ENCODE data around the gene WBP1L.
"Not testable (repeated sequence)": the region's sequence is repeated elsewhere in the genome, so short reads cannot be mapped to it uniquely, and the experiment has no call there.

Gene WBP1L

DNA sequence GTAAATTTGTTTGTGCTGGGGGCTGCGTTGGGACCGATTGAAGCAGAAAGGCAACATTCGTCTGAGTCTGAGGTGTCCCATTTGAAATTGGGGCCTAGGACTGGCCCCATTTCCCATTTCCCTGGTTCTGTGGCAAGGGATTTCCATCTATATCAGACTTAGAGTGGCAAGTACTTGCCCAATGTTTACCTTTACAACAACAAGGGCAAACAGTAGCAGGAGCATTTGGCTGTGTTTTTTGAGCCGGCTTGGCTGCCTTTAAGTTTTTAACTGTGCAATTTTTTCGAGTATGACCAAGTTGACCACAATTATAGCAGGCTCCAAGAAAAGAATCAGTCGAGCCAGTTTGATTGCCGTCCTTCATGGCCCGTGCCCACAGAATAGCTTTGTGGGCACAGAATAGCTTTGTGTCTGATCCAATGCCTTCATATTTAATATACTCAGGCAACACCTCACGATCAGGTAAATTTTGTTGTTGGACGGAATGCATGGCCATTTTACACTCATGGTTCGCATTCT is 98.1 kb downstream of the WBP1L start:
- no peaks in the 10 kb centered on the region for H3K4me1 ChIP-seq (ENCODE audit: insufficient read depth, low read length)
- no peaks in the 10 kb centered on the region; the same call in 1 of the 2 replicates for H3K9me3 ChIP-seq (ENCODE audit: insufficient read depth, low read depth, low read length)
- no peak overlapping the region for H3K4me3 ChIP-seq (ENCODE audit: low read length)
- no peak overlapping the region for H3K27ac ChIP-seq (ENCODE audit: low read length)
- no peak overlapping the region for H3K9ac ChIP-seq (ENCODE audit: low read depth, low read length)
- no peaks in the 10 kb centered on the region for H3K36me3 ChIP-seq (ENCODE audit: insufficient read depth, low read depth, low read length)
- H3K27me3 ChIP-seq (ENCODE audit: insufficient read depth, low read length): no peaks in the 10 kb centered on the region

DNA sequence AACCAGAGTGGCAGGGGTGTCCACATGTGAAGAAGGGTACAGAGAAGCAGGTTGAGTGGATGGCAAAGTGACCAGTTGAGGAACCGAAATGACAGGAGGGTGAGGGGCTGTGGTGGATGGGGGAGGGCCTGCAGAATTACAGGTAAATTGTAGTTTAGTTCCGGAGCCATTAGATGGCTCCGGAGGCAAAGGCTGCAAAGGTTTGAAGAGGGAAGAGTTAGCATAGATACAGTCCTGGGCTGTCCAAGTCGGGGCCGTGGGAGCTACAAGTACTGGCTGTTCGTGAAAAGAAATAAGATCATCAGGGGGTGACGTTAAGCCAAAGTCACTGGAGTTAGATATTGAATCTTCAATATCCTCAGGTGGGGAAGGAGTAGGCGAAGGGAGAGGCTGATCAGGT is 99.4 kb downstream of the WBP1L start:
- H3K36me3 ChIP-seq (ENCODE audit: insufficient read depth, low read depth, low read length); H3K9me3 ChIP-seq (ENCODE audit: insufficient read depth, low read depth, low read length); H3K27me3 ChIP-seq (ENCODE audit: insufficient read depth, low read length); H3K4me3 ChIP-seq (ENCODE audit: low read length); H3K4me1 ChIP-seq (ENCODE audit: insufficient read depth, low read length); H3K9ac ChIP-seq (ENCODE audit: low read depth, low read length); H3K27ac ChIP-seq (ENCODE audit: low read length): not testable (repeated sequence)

GRCh38 chr10:102844190-102844776 is 100.5 kb downstream of the WBP1L start:
- not testable (repeated sequence) for H3K27me3 ChIP-seq (ENCODE audit: insufficient read depth, low read length); H3K9ac ChIP-seq (ENCODE audit: low read depth, low read length); H3K9me3 ChIP-seq (ENCODE audit: insufficient read depth, low read depth, low read length); H3K27ac ChIP-seq (ENCODE audit: low read length); H3K36me3 ChIP-seq (ENCODE audit: insufficient read depth, low read depth, low read length); H3K4me1 ChIP-seq (ENCODE audit: insufficient read depth, low read length); H3K4me3 ChIP-seq (ENCODE audit: low read length)

DNA sequence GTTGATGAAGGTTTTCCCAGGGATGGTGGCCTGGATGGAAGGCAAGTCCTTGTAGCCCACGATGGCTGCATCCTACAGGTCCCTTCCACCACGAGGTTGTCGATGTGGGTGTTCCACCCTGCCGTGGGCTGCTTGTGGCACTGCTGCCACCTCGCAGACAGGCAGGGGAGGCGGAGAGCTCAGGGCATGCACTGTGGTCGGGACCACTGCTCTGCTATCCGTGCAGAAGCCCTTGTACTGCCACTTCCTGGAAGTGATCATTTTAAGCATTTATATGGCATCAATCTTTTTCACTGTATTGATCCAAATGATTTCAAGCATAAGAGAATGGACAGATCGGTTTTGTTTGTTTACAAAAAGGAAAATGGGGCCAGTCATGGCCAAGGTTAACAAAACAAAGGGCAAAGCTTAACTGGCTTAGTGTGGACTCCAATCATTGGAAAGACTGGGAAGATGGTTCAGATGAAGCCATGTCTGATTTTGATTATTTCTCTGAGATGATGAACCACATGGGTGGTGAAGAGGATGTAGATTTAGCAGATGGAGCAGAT is 101.7 kb downstream of the WBP1L start:
- Histone ChIP-seq H3K27me3 (ENCODE audit: insufficient read depth, low read length) (no peaks in the 10 kb centered on the region), H3K9ac (ENCODE audit: low read depth, low read length) (no peak overlapping the region), H3K4me3 (ENCODE audit: low read length) (no peak overlapping the region), H3K27ac (ENCODE audit: low read length) (no peak overlapping the region), H3K36me3 (ENCODE audit: insufficient read depth, low read depth, low read length) (no peaks in the 10 kb centered on the region), H3K9me3 (ENCODE audit: insufficient read depth, low read depth, low read length) (no peaks in the 10 kb centered on the region; the same call in 1 of the 2 replicates), H3K4me1 (ENCODE audit: insufficient read depth, low read length) (no peaks in the 10 kb centered on the region)

DNA sequence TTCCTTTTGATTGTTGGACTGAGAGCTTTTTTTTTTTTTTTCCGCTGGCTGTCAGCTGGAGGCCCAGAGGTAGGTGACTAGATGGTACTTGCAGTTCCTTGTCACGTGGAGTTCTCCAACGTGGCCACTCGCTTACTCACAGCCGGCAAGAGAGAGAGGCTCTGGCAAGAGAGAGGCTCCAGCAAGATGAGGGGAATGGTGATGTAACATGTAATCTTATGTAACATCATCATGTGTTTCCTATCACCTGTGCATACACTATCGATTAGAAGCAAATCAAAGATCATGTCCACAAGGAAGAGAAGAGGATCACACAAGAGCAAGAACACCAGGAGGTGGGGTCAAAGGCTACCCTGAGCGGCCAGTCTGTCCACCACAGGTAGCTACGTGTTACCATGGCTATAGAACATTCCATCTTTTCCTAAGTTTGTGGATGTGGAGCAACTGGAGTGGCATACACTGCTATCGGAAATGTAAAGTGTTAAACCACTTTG is 106.3 kb downstream of the WBP1L start:
- Histone ChIP-seq H3K4me1 (ENCODE audit: insufficient read depth, low read length) (no peaks in the 10 kb centered on the region), H3K9ac (ENCODE audit: low read depth, low read length) (no peak overlapping the region), H3K4me3 (ENCODE audit: low read length) (no peak overlapping the region), H3K9me3 (ENCODE audit: insufficient read depth, low read depth, low read length) (no peaks in the 10 kb centered on the region; the same call in 1 of the 2 replicates), H3K36me3 (ENCODE audit: insufficient read depth, low read depth, low read length) (no peaks in the 10 kb centered on the region), H3K27ac (ENCODE audit: low read length) (no peak overlapping the region), H3K27me3 (ENCODE audit: insufficient read depth, low read length) (no peaks in the 10 kb centered on the region)

GRCh38 chr10:102853237-102853636 is 109.5 kb downstream of the WBP1L start:
- H3K27ac ChIP-seq (ENCODE audit: low read length); H3K4me3 ChIP-seq (ENCODE audit: low read length); H3K27me3 ChIP-seq (ENCODE audit: insufficient read depth, low read length); H3K36me3 ChIP-seq (ENCODE audit: insufficient read depth, low read depth, low read length); H3K4me1 ChIP-seq (ENCODE audit: insufficient read depth, low read length); H3K9ac ChIP-seq (ENCODE audit: low read depth, low read length); H3K9me3 ChIP-seq (ENCODE audit: insufficient read depth, low read depth, low read length): not testable (repeated sequence)

GRCh38 chr10:102855731-102856436 is 112.1 kb downstream of the WBP1L start:
- H3K9me3 ChIP-seq (ENCODE audit: insufficient read depth, low read depth, low read length); H3K9ac ChIP-seq (ENCODE audit: low read depth, low read length); H3K4me3 ChIP-seq (ENCODE audit: low read length); H3K4me1 ChIP-seq (ENCODE audit: insufficient read depth, low read length); H3K27me3 ChIP-seq (ENCODE audit: insufficient read depth, low read length); H3K27ac ChIP-seq (ENCODE audit: low read length); H3K36me3 ChIP-seq (ENCODE audit: insufficient read depth, low read depth, low read length): not testable (repeated sequence)

DNA sequence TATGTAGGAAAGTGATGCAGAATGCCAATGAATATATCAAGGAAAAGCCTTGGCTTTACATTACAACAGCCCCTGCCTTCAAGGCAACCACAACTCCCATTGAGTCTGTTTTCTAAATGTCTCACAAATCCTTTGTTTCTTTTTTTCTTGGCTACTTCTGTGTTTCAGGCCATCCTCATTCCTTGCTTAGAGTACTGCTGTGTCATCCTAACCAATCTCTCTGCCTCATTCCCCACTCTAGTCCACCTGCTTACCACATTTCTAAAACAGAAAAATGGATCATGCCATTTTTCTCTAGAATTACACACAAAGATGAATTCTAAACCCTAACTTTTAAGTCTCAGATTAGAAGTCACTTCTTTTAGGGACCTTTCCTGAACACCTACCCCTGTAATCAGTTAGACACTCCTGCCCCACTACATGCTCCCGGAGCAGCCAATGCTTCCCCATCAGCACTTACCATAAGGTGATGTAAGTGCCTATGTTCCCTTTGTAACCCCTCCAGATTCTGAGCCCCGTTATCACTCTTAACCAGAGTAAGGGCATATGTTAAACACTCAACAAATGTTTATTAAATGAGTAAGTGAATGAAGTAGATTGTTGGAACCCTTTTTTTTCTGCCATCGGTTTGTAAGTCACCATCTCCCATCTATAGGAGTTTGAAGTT is 113.1 kb downstream of the WBP1L start:
- no peak overlapping the region; the same call in 1 of the 2 replicates for H3K4me3 ChIP-seq (ENCODE audit: low read length)
- no peak overlapping the region for H3K9ac ChIP-seq (ENCODE audit: low read depth, low read length)
- H3K36me3 ChIP-seq (ENCODE audit: insufficient read depth, low read depth, low read length): no peaks in the 10 kb centered on the region
- no peak overlapping the region for H3K27ac ChIP-seq (ENCODE audit: low read length)
- no peaks in the 10 kb centered on the region for H3K9me3 ChIP-seq (ENCODE audit: insufficient read depth, low read depth, low read length)
- no peaks in the 10 kb centered on the region for H3K27me3 ChIP-seq (ENCODE audit: insufficient read depth, low read length)
- peaks cover 2% of the 10 kb centered on the region; the same call in 1 of the 2 replicates for H3K4me1 ChIP-seq (ENCODE audit: insufficient read depth, low read length)

- H3K27ac ChIP-seq (ENCODE audit: low read length): no peak overlapping the region
- no peak overlapping the region for H3K4me3 ChIP-seq (ENCODE audit: low read length)
- H3K9ac ChIP-seq (ENCODE audit: low read depth, low read length): no peak overlapping the region
- H3K4me1 ChIP-seq (ENCODE audit: insufficient read depth, low read length): peaks cover 2% of the 10 kb centered on the region; the same call in 1 of the 2 replicates
- no peaks in the 10 kb centered on the region for H3K9me3 ChIP-seq (ENCODE audit: insufficient read depth, low read depth, low read length)
- no peaks in the 10 kb centered on the region; the same call in 1 of the 2 replicates for H3K36me3 ChIP-seq (ENCODE audit: insufficient read depth, low read depth, low read length)
- no peaks in the 10 kb centered on the region for H3K27me3 ChIP-seq (ENCODE audit: insufficient read depth, low read length)
Observed at GRCh38 chr10:102859911-102860310, 116.2 kb downstream of the WBP1L start.

DNA sequence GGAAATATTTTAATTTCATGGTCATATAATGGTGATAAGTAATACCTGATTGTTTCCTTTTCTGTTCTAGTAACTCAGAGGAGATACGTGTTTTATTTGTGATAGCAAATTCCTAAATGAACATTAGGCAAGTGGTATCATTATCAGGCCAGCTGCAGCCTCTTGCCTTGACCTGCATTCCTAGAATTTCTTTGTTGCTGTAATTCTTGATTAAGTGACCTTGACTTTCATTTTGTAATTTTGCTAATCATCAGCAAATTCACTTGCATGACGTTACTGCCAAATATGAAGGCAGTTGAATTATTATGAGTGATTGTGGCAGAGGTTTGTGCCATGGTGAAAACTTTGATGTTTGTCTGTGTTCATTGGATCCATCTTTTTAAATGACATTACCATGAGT is 119.9 kb downstream of the WBP1L start:
- H3K27ac ChIP-seq (ENCODE audit: low read length): no peak overlapping the region
- H3K36me3 ChIP-seq (ENCODE audit: insufficient read depth, low read depth, low read length): no peaks in the 10 kb centered on the region; the same call in 1 of the 2 replicates
- H3K9ac ChIP-seq (ENCODE audit: low read depth, low read length): no peak overlapping the region
- no peaks in the 10 kb centered on the region for H3K27me3 ChIP-seq (ENCODE audit: insufficient read depth, low read length)
- no peaks in the 10 kb centered on the region for H3K9me3 ChIP-seq (ENCODE audit: insufficient read depth, low read depth, low read length)
- H3K4me3 ChIP-seq (ENCODE audit: low read length): no peak overlapping the region
- H3K4me1 ChIP-seq (ENCODE audit: insufficient read depth, low read length): no peaks in the 10 kb centered on the region

GRCh38 chr10:102865620-102866019 is 121.9 kb downstream of the WBP1L start:
- peaks cover 3% of the 10 kb centered on the region; the same call in 1 of the 2 replicates for H3K27me3 ChIP-seq (ENCODE audit: insufficient read depth, low read length)
- no peaks in the 10 kb centered on the region; the same call in 1 of the 2 replicates for H3K36me3 ChIP-seq (ENCODE audit: insufficient read depth, low read depth, low read length)
- H3K4me3 ChIP-seq (ENCODE audit: low read length): no peak overlapping the region
- no peaks in the 10 kb centered on the region for H3K4me1 ChIP-seq (ENCODE audit: insufficient read depth, low read length)
- H3K27ac ChIP-seq (ENCODE audit: low read length): no peak overlapping the region
- H3K9ac ChIP-seq (ENCODE audit: low read depth, low read length): no peak overlapping the region
- H3K9me3 ChIP-seq (ENCODE audit: insufficient read depth, low read depth, low read length): no peaks in the 10 kb centered on the region
